Measurements from ENCODE around the gene CALY. TPM values are rescaled to one million over a fixed set of nuclear protein-coding genes. Genes with fewer than 3 reads are reported as not detected.

The CALY gene
- polyA plus RNA-seq, 1 of the 3 experiments (the other 2 are of a cell fraction): 3.3 TPM

- H3K79me2 ChIP-seq (ENCODE audit: insufficient read depth): peaks cover 9% of the 10 kb centered on the region; the same call in 1 of the 2 replicates
- CTCF ChIA-PET: no interaction called here
- POLR2A ChIA-PET: no interaction called here
- H3K4me3 ChIP-seq (ENCODE audit: low read depth in 2 of 2, low read length in 1 of 2): no peak overlapping the region
- TF ChIP-seq MEF2A (IDR thresholded peaks at IDR 0.05; ENCODE audit: borderline replicate concordance, low read depth): no peak
- no peak for TF ChIP-seq SMC3 (IDR thresholded peaks at IDR 0.05; ENCODE audit: low read depth, low read length)
- no peak for TF ChIP-seq ZBTB33 (IDR thresholded peaks at IDR 0.05; ENCODE audit: borderline replicate concordance, low read depth)
- TF ChIP-seq NRF1 (IDR thresholded peaks at IDR 0.05; ENCODE audit: low read depth, low read length): no peak
- TF ChIP-seq MAX (IDR thresholded peaks at IDR 0.05; ENCODE audit: low read depth): no peak
- no peak for TF ChIP-seq GATA2 (CRISPR knock-in tag; IDR thresholded peaks at IDR 0.05)
- TF ChIP-seq RFX5 (IDR thresholded peaks at IDR 0.05; ENCODE audit: low read length): no peak
- no peak for TF ChIP-seq YY1 (IDR thresholded peaks at IDR 0.05; ENCODE audit: low read depth)
- TF ChIP-seq TEAD4 (IDR thresholded peaks at IDR 0.05; ENCODE audit: borderline replicate concordance, insufficient read depth): no peak
- no peak for TF ChIP-seq USF2 (IDR thresholded peaks at IDR 0.05; ENCODE audit: borderline replicate concordance, low read depth, low read length)
- no peak for TF ChIP-seq FOXM1 (IDR thresholded peaks at IDR 0.05; ENCODE audit: low read depth)
- no peak for TF ChIP-seq JUND (IDR thresholded peaks at IDR 0.05)
- TF ChIP-seq FOSL2 (IDR thresholded peaks at IDR 0.05; ENCODE audit: borderline replicate concordance, low read depth): no peak
- no peak for TF ChIP-seq NFIC (IDR thresholded peaks at IDR 0.05; ENCODE audit: borderline replicate concordance)
- TF ChIP-seq POLR2AphosphoS5 (IDR thresholded peaks at IDR 0.05; ENCODE audit: low read depth, low read length): no peak
- H3K9me3 ChIP-seq: no peaks in the 10 kb centered on the region
- no peaks in the 10 kb centered on the region for H3K9me2 ChIP-seq
- H3F3A ChIP-seq (replicated peaks; ENCODE audit: insufficient read depth): no peaks in the 10 kb centered on the region
- no peaks in the 10 kb centered on the region for H4K20me1 ChIP-seq (ENCODE audit: insufficient read depth)
- no peaks in the 10 kb centered on the region for H3K27me3 ChIP-seq (ENCODE audit: insufficient read depth)
- no peak overlapping the region for H3K9ac ChIP-seq
- H2AFZ ChIP-seq (ENCODE audit: low read depth): no peak overlapping the region
- DNase-seq: no peak
- WGBS (ENCODE audit: low lambda C conversion rate): 91% methylated on average over 12 of the region's 12 CpGs
- no peak overlapping the region for H3K27ac ChIP-seq (ENCODE audit: low read depth in 2 of 2, low read length in 1 of 2)
- H3K4me1 ChIP-seq (ENCODE audit: control insufficient read depth in 1 of 2, insufficient read depth in 2 of 2, low read depth in 1 of 2, low read length in 1 of 2): peaks cover 0 to 26% of the 10 kb centered on the region in 2 experiments; a peak in 2 of 4 replicates
- H3K4me2 ChIP-seq: no peak overlapping the region
- peaks cover 0 to 4% of the 10 kb centered on the region in 2 experiments for H3K36me3 ChIP-seq (replicated peaks in 1 of 2; ENCODE audit: control insufficient read depth in 1 of 2, insufficient read depth in 2 of 2, low read length in 1 of 2)
These were observed 38.8 kb upstream of the CALY start for GRCh38 chr10:133375357-133376115.

Measured in SK-N-SH (cell line).